IMR-90 (cell line): Measurements from ENCODE around the gene DGKG. TPM values are rescaled to one million over a fixed set of nuclear protein-coding genes. Genes with fewer than 3 reads are reported as not detected.

Experiments used
- ATAC-seq: fragments of 200-7000 bp; cut with Tn5 transposase; 2 replicates; pipeline ENCODE4 v1.9.1; 2020; ENCODE audit warnings: low read depth, mild to moderate bottlenecking, moderate library complexity
- BruUV-seq: library from RNA; stranded (reverse); fragments of 400-500 nt; replicated peaks from 2 replicates; lab custom pipeline; 2021; lab: Mats Ljungman, UMichigan
- CTCF ChIA-PET: fragments of 300-600 bp; formaldehyde crosslinking; extraction: SDS; loops from one replicate; lab custom pipeline; 2021; ENCODE audit warnings: antibody characterized with exemption; lab: Yijun Ruan, JAX
- POLR2A ChIA-PET: fragments of 300-600 bp; sonication (Branson Sonifier 250); formaldehyde crosslinking; loops from one replicate; lab custom pipeline; 2022; ENCODE audit warnings: antibody characterized with exemption; ENCODE audit not compliant: unreplicated experiment; lab: Charles Lee
- DNase-seq: peaks from one replicate; pipeline ENCODE4 v3.0.0; 2013
- H2AFZ ChIP-seq: replicated peaks from 2 replicates; pipeline ENCODE3; 2013; ENCODE audit warnings: low read length, mild to moderate bottlenecking; ENCODE audit not compliant: poor library complexity
- H2AK5ac ChIP-seq: 2 replicates; pipeline ENCODE4 v1.6.1; 2013; ENCODE audit warnings: low read depth, low read length, inconsistent platforms
- H2AK9ac ChIP-seq: replicated peaks from 2 replicates; pipeline ENCODE3; 2013; ENCODE audit warnings: mild to moderate bottlenecking, low read depth, low read length, moderate library complexity; ENCODE audit not compliant: poor library complexity
- H2BK120ac ChIP-seq: 2 replicates; pipeline ENCODE4 v1.6.1; 2013; ENCODE audit warnings: low read depth, low read length, inconsistent platforms
- H2BK15ac ChIP-seq: 3 replicates; pipeline ENCODE4 v1.6.1; 2013; ENCODE audit warnings: low read depth, low read length, inconsistent platforms
- H2BK20ac ChIP-seq: 2 replicates; pipeline ENCODE4 v1.6.1; 2013; ENCODE audit warnings: low read depth, mild to moderate bottlenecking, inconsistent platforms, low read length, moderate library complexity
- H2BK5ac ChIP-seq: 2 replicates; pipeline ENCODE4 v1.6.1; 2013; ENCODE audit warnings: mild to moderate bottlenecking, low read depth, low read length, inconsistent platforms; ENCODE audit not compliant: poor library complexity, severe bottlenecking
- H3K14ac ChIP-seq: replicated peaks from 2 replicates; pipeline ENCODE4 v1.6.1; 2013; ENCODE audit warnings: low read depth, low read length, inconsistent platforms
- H3K18ac ChIP-seq: 2 replicates; pipeline ENCODE4 v1.6.1; 2013; ENCODE audit warnings: low read depth, low read length, control low read depth
- H3K23ac ChIP-seq: 2 replicates; pipeline ENCODE4 v1.6.1; 2013; ENCODE audit warnings: low read depth, low read length, inconsistent platforms
- H3K27ac ChIP-seq: 2 replicates; pipeline ENCODE4 v1.5.1; 2013; ENCODE audit warnings: mild to moderate bottlenecking, control low read depth, low read length; ENCODE audit not compliant: insufficient read depth
- H3K27me3 ChIP-seq: 2 replicates; pipeline ENCODE4 v1.6.1; 2013; ENCODE audit warnings: low read length; ENCODE audit not compliant: control insufficient read depth, insufficient read depth
- H3K36me3 ChIP-seq: 2 replicates; pipeline ENCODE4 v1.6.1; 2013; ENCODE audit warnings: low read length, mixed read lengths; ENCODE audit not compliant: control insufficient read depth, insufficient read depth
- H3K4ac ChIP-seq: 2 replicates; pipeline ENCODE4 v1.6.1; 2013; ENCODE audit warnings: low read depth, low read length, inconsistent platforms
- H3K4me1 ChIP-seq: 2 replicates; pipeline ENCODE4 v1.6.1; 2013; ENCODE audit warnings: low read length, mixed read lengths; ENCODE audit not compliant: control insufficient read depth, insufficient read depth
- H3K4me2 ChIP-seq: 2 replicates; pipeline ENCODE4 v1.6.1; 2013; ENCODE audit warnings: low read depth, mild to moderate bottlenecking, control low read depth, low read length, moderate library complexity
- H3K4me3 ChIP-seq: 2 replicates; pipeline ENCODE4 v1.5.1; 2013; ENCODE audit warnings: low read depth, mild to moderate bottlenecking, control low read depth, low read length, moderate library complexity; ENCODE audit not compliant: insufficient read depth
- H3K56ac ChIP-seq: 2 replicates; pipeline ENCODE4 v1.6.1; 2013; ENCODE audit warnings: low read length, inconsistent platforms; ENCODE audit not compliant: insufficient read depth; ENCODE audit errors: extremely low read depth
- H3K79me1 ChIP-seq, 2 experiments: 2 replicates each; pipeline ENCODE4 v1.6.1; 2013; ENCODE audit warnings: low read length in 2 of 2, inconsistent platforms in 1 of 2, low read depth in 1 of 2
- H3K9ac ChIP-seq: 2 replicates; pipeline ENCODE4 v1.6.1; 2013; ENCODE audit warnings: low read depth, low read length, control low read depth
- H3K9me1 ChIP-seq: 2 replicates; pipeline ENCODE4 v1.6.1; 2013; ENCODE audit warnings: low read length, inconsistent platforms; ENCODE audit not compliant: insufficient read depth
- H3K9me3 ChIP-seq: 2 replicates; pipeline ENCODE4 v1.6.1; 2013; ENCODE audit warnings: low read length; ENCODE audit not compliant: control insufficient read depth, insufficient read depth
- H4K20me1 ChIP-seq: 2 replicates; pipeline ENCODE4 v1.6.1; 2013; ENCODE audit warnings: low read length, inconsistent platforms; ENCODE audit not compliant: insufficient read depth
- H4K5ac ChIP-seq: 2 replicates; pipeline ENCODE4 v1.6.1; 2013; ENCODE audit warnings: mild to moderate bottlenecking, low read depth, low read length, control low read depth
- H4K8ac ChIP-seq, 2 experiments: 2 replicates each; pipeline ENCODE4 v1.6.1; 2013; ENCODE audit warnings: low read depth in 2 of 2, low read length in 2 of 2, control low read depth in 1 of 2, inconsistent platforms in 1 of 2
- H4K91ac ChIP-seq: 2 replicates; pipeline ENCODE4 v1.6.1; 2013; ENCODE audit warnings: low read depth, low read length, inconsistent platforms; ENCODE audit not compliant: insufficient read depth
- CEBPB ChIP-seq: IDR thresholded peaks from 2 replicates; pipeline ENCODE4 v1.6.1; 2012; ENCODE audit warnings: low read depth, low read length, improper control_type of control experiment
- CHD1 ChIP-seq: IDR thresholded peaks from 2 replicates; pipeline ENCODE4 v1.6.1; 2012; ENCODE audit warnings: low read depth, low read length, improper control_type of control experiment
- WGBS, 2 experiments: methylation state at CpG; one replicate each; pipeline versions ENCODE4 v1.1.5 to v1.1.7; 2013; ENCODE audit warnings: missing lambda C conversion rate in 2 of 2; ENCODE audit not compliant: insufficient read length in 1 of 2; ENCODE audit errors: extremely low coverage in 2 of 2; 5-methylcytosine and 5-hydroxymethylcytosine counted together
- dilution Hi-C: fragments of 300-500 bp; cut with HindIII; formaldehyde crosslinking; loops from one replicate; pipeline ENCODE4 v1.14.3; 2018; ENCODE audit warnings: low sequenced_read_pairs; ENCODE audit not compliant: unreplicated experiment
- in situ Hi-C: fragments of 300-500 bp; cut with MboI; formaldehyde crosslinking; loops from 3 replicates; pipeline ENCODE4 v1.14.3; 2019; ENCODE audit warnings: low sequenced_read_pairs, inconsistent platforms, mixed read lengths
- intact Hi-C: fragments of 100-400 bp; cut with micrococcal nuclease; formaldehyde crosslinking; loops from 2 replicates; pipeline ENCODE4 v1.10.0; 2022
- polyA plus RNA-seq, 3 experiments: library from polyadenylated mRNA; depleted of rRNA; stranded (reverse); fragments of >200 nt; gene quantifications; 2 replicates each; pipeline ENCODE4 v1.2.3, GENCODE V29; 2012; ENCODE audit warnings: low replicate concordance in 1 of 3
- total RNA-seq: library from RNA; depleted of rRNA; stranded (reverse); fragments of >200 nt; gene quantifications from 2 replicates; pipeline ENCODE4 v1.2.3, GENCODE V29; 2012

Gene DGKG
- total and polyA plus RNA-seq, 2 of the 4 experiments (the other 2 are of a cell fraction) = 1.2 to 4.1 TPM

DNA sequence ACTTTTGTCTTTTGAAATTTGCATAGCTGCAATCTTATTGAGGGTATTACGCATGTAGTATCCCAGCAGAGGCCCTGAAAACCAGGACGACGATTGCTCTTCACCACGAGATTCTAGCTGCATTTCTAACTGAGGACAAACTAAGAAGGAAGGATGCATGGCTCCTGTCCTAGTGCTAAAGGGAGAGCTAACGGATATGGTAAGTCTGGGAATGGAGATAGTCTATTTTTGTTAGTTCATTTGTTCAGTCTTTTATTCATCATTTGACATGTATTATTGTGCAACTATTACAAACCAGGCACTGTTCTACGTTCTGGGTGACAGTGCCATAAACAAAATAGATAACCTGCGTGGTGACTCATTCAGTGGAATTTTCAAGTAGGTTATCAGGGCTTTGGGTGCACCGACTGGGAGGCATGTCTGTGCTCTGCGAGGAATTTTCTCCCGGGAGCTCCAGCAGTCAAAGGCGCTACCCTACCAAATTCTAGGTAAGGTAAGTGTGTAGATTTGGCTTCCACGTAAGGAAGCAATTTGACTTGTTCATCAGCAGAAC lies 201.3 kb downstream of the DGKG start:
- intact Hi-C loops (no loop called here), dilution Hi-C loops (no loop called here), in situ Hi-C loops (no loop called here)
- no peak overlapping the region for H3K4me3 ChIP-seq
- no TSS peak for BruUV-seq
- H4K8ac ChIP-seq = no peak overlapping the region
- no peaks in the 10 kb centered on the region for H3K9me3 ChIP-seq
- no peak overlapping the region for H4K91ac ChIP-seq
- H2BK20ac ChIP-seq = no peak overlapping the region
- no peaks in the 10 kb centered on the region for H3K79me1 ChIP-seq
- no peak overlapping the region for H3K4me2 ChIP-seq
- H3K27ac ChIP-seq = no peak overlapping the region
- H3K36me3 ChIP-seq = no peaks in the 10 kb centered on the region
- H2AFZ ChIP-seq = no peak overlapping the region
- DNase-seq (no peak), ATAC-seq (no peak)
- H2BK15ac ChIP-seq = no peak overlapping the region
- H3K9me1 ChIP-seq = no peaks in the 10 kb centered on the region
- no peak overlapping the region for H4K5ac ChIP-seq
- no peak overlapping the region for H2BK5ac ChIP-seq
- no peak overlapping the region for H2AK9ac ChIP-seq
- peaks cover 30% of the 10 kb centered on the region for H3K27me3 ChIP-seq
- H3K9ac ChIP-seq = no peak overlapping the region
- no peak overlapping the region for H3K18ac ChIP-seq
- H3K23ac ChIP-seq = no peak overlapping the region
- H3K4ac ChIP-seq = no peak overlapping the region
- ChIA-PET CTCF (no interaction called here), POLR2A (no interaction called here)
- TF ChIP-seq CEBPB (peak; percentile 66), CHD1 (no peak)
- H3K56ac ChIP-seq = no peak overlapping the region
- H3K14ac ChIP-seq = no peak overlapping the region
- WGBS, 2 experiments = 53% methylated on average over 4 of the region's 12 CpGs; no CpG with 5 or more reads in 1 of the 2 experiments
- no peak overlapping the region for H2AK5ac ChIP-seq
- peaks cover 3% of the 10 kb centered on the region; the same call in 1 of the 2 replicates for H3K4me1 ChIP-seq
- no peaks in the 10 kb centered on the region for H4K20me1 ChIP-seq
- H2BK120ac ChIP-seq = no peak overlapping the region
